Liver (tissue), 9 donors: ENCODE results near the gene RPH3AL. TPM values are rescaled to one million over a fixed set of nuclear protein-coding genes. Genes with fewer than 3 reads are reported as not detected.

Experiments used
- DNase-seq: peaks from one replicate; pipeline ENCODE4 v3.0.0-alpha.2; 2017; ENCODE audit warnings: low spot score
- H3K27ac ChIP-seq, 2 donors: one replicate each; pipeline ENCODE4 v1.7.0; 2013; ENCODE audit warnings: inconsistent platforms in 2 of 2, low read length in 2 of 2, control low read depth in 1 of 2, low read depth in 1 of 2, mild to moderate bottlenecking in 1 of 2
- H3K27me3 ChIP-seq, 4 donors: one replicate each; pipeline versions ENCODE4 v1.6.1 to v1.7.0; 2013; ENCODE audit warnings: low read length in 3 of 4, inconsistent platforms in 1 of 4, mild to moderate bottlenecking in 1 of 4, moderate library complexity in 1 of 4; ENCODE audit not compliant: control insufficient read depth in 4 of 4, insufficient read depth in 4 of 4
- H3K36me3 ChIP-seq, 4 donors: one replicate each; pipeline versions ENCODE4 v1.6.1 to v1.7.0; 2013; ENCODE audit warnings: low read length in 3 of 4, mild to moderate bottlenecking in 3 of 4, low read depth in 1 of 4, moderate library complexity in 1 of 4; ENCODE audit not compliant: control insufficient read depth in 4 of 4, insufficient read depth in 3 of 4
- H3K4me1 ChIP-seq, 4 donors: one replicate each; pipeline versions ENCODE4 v1.6.1 to v1.7.0; 2013; ENCODE audit warnings: low read length in 3 of 4, mild to moderate bottlenecking in 3 of 4, moderate library complexity in 1 of 4; ENCODE audit not compliant: control insufficient read depth in 4 of 4, insufficient read depth in 4 of 4
- H3K4me3 ChIP-seq, 3 donors: one replicate each; pipeline versions ENCODE4 v1.6.1 to v1.7.0; 2013; ENCODE audit warnings: low read length in 3 of 3, control low read depth in 1 of 3, low read depth in 1 of 3, mild to moderate bottlenecking in 1 of 3
- H3K9ac ChIP-seq, 2 donors: one replicate each; pipeline ENCODE4 v1.7.0; 2013; ENCODE audit warnings: low read length in 2 of 2, mild to moderate bottlenecking in 2 of 2, moderate library complexity in 2 of 2, control low read depth in 1 of 2, low read depth in 1 of 2
- H3K9me3 ChIP-seq, 4 donors: one replicate each; pipeline versions ENCODE4 v1.6.1 to v1.7.0; 2013; ENCODE audit warnings: low read length in 3 of 4; ENCODE audit not compliant: control insufficient read depth in 4 of 4
- CTCF ChIP-seq: fragments of 150-350 bp; IDR thresholded peaks from 2 replicates; pipeline ENCODE4 v1.5.1; 2017; ENCODE audit warnings: improper control_type of control experiment, low read depth, low read length; ENCODE audit not compliant: missing input control
- EGR1 ChIP-seq, 2 donors: IDR thresholded peaks; 2 replicates each; pipeline ENCODE4 v1.6.1; 2016 to 2018; ENCODE audit warnings: antibody characterized with exemption in 2 of 2, low read depth in 2 of 2
- FOXA1 ChIP-seq: IDR thresholded peaks from 2 replicates; pipeline ENCODE4 v1.6.1; 2016; ENCODE audit warnings: antibody characterized with exemption
- FOXA2 ChIP-seq: IDR thresholded peaks from 2 replicates; pipeline ENCODE4 v1.6.1; 2016; ENCODE audit warnings: antibody characterized with exemption
- GABPA ChIP-seq, 2 donors: IDR thresholded peaks in 1 of 2; conservative IDR thresholded peaks in 1 of 2; 2 replicates each; pipeline ENCODE4 v1.6.1; 2016; ENCODE audit warnings: antibody characterized with exemption in 2 of 2, mild to moderate bottlenecking in 1 of 2, moderate library complexity in 1 of 2
- HNF4A ChIP-seq, 2 donors: conservative IDR thresholded peaks; 2 replicates each; pipeline ENCODE4 v1.6.1; 2016; ENCODE audit warnings: antibody characterized with exemption in 2 of 2, mild to moderate bottlenecking in 2 of 2
- HNF4G ChIP-seq: IDR thresholded peaks from 2 replicates; pipeline ENCODE4 v1.6.1; 2016; ENCODE audit warnings: antibody characterized with exemption
- JUND ChIP-seq, 2 donors: IDR thresholded peaks; 2 replicates each; pipeline ENCODE4 v1.6.1; 2016; ENCODE audit warnings: antibody characterized with exemption in 2 of 2
- NR2F2 ChIP-seq: IDR thresholded peaks from 2 replicates; pipeline ENCODE4 v1.6.1; 2016; ENCODE audit warnings: antibody characterized with exemption
- RAD21 ChIP-seq, 2 donors: IDR thresholded peaks; 2 replicates each; pipeline ENCODE4 v1.6.1; 2016; ENCODE audit warnings: antibody characterized with exemption in 2 of 2, mild to moderate bottlenecking in 2 of 2
- REST ChIP-seq: IDR thresholded peaks from 2 replicates; pipeline ENCODE4 v1.6.1; 2016; ENCODE audit warnings: antibody characterized with exemption, mild to moderate bottlenecking
- RXRA ChIP-seq, 2 donors: IDR thresholded peaks; 2 replicates each; pipeline ENCODE4 v1.6.1; 2017 to 2018; ENCODE audit warnings: antibody characterized with exemption in 2 of 2, mild to moderate bottlenecking in 1 of 2
- SP1 ChIP-seq: IDR thresholded peaks from 2 replicates; pipeline ENCODE4 v1.6.1; 2018; ENCODE audit warnings: antibody characterized with exemption, mild to moderate bottlenecking
- YY1 ChIP-seq: IDR thresholded peaks from 2 replicates; pipeline ENCODE4 v1.6.1; 2016; ENCODE audit warnings: antibody characterized with exemption, mild to moderate bottlenecking
- whole genome bisulfite sequencing: extraction: QIAGEN DNeasy Blood & Tissue Kit; methylation state at CpG from one replicate; pipeline ENCODE4 v1.1.7; 2013; 5-methylcytosine and 5-hydroxymethylcytosine counted together
- polyA plus RNA-seq, 2 donors: library from polyadenylated mRNA; stranded (reverse) in 1 of 2; unstranded in 1 of 2; fragments of 200-250 nt in 1 of 2; fragments of >200 nt in 1 of 2; fragmentation: Nextera tagmentation in 1 of 2; extraction: Ambion mirVana in 1 of 2; gene quantifications; one replicate each; pipeline versions ENCODE4 v1.2.1 to v1.2.3, GENCODE V29; 2013 to 2015
- total RNA-seq, 2 donors: library from RNA; depleted of rRNA; stranded (reverse); fragments of >200 nt; gene quantifications; one replicate each; pipeline ENCODE4 v1.2.3, GENCODE V29; 2014
- TF ChIP-seq, protein P1 (sequence below): IDR thresholded peaks from 2 replicates; pipeline ENCODE4 v1.6.1; 2016; ENCODE audit warnings: antibody characterized with exemption
- TF ChIP-seq, protein P2 (sequence below): IDR thresholded peaks from 2 replicates; pipeline ENCODE4 v1.6.1; 2016; ENCODE audit warnings: antibody characterized with exemption
- donor health status: healthy.
- donor health status: healthy.
- donor health status: healthy.
- donor health status: healthy.
- donor health status: healthy.

Gene RPH3AL
- total and polyA plus RNA-seq, 4 donors = 8.5 to 52.5 (median 13.9) TPM

GRCh38 chr17:269616-270514 is 82.7 kb downstream of the RPH3AL start:
- H3K9ac ChIP-seq = no peak overlapping the region
- no peak overlapping the region for H3K27ac ChIP-seq
- peaks cover 0 to 6% (median 3%) of the 10 kb centered on the region in 4 donors for H3K36me3 ChIP-seq
- no peaks in the 10 kb centered on the region for H3K4me1 ChIP-seq
- no peak overlapping the region for H3K4me3 ChIP-seq
- 94% methylated on average over 27 of the region's 27 CpGs for WGBS
- H3K27me3 ChIP-seq = no peaks in the 10 kb centered on the region
- DNase-seq = no peak
- no peaks in the 10 kb centered on the region for H3K9me3 ChIP-seq
- TF ChIP-seq FOXA1 = no peak
- no peak for TF ChIP-seq GABPA (IDR thresholded peaks at IDR 0.05 in 1 of 2, conservative IDR thresholded peaks at IDR 0.05 in 1 of 2)
- TF ChIP-seq RAD21 (IDR thresholded peaks at IDR 0.05) = no peak
- TF ChIP-seq NR2F2 = no peak
- no peak for TF ChIP-seq CTCF
- no peak for TF ChIP-seq FOXA2
- TF ChIP-seq, protein P1, sequence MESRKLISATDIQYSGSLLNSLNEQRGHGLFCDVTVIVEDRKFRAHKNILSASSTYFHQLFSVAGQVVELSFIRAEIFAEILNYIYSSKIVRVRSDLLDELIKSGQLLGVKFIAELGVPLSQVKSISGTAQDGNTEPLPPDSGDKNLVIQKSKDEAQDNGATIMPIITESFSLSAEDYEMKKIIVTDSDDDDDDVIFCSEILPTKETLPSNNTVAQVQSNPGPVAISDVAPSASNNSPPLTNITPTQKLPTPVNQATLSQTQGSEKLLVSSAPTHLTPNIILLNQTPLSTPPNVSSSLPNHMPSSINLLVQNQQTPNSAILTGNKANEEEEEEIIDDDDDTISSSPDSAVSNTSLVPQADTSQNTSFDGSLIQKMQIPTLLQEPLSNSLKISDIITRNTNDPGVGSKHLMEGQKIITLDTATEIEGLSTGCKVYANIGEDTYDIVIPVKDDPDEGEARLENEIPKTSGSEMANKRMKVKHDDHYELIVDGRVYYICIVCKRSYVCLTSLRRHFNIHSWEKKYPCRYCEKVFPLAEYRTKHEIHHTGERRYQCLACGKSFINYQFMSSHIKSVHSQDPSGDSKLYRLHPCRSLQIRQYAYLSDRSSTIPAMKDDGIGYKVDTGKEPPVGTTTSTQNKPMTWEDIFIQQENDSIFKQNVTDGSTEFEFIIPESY = no peak
- TF ChIP-seq JUND (IDR thresholded peaks at IDR 0.05) = no peak
- no peak for TF ChIP-seq YY1
- no peak for TF ChIP-seq HNF4G
- no peak for TF ChIP-seq REST

- no peak for DNase-seq
- 83% methylated on average over 31 of the region's 31 CpGs for WGBS
- no peaks in the 10 kb centered on the region for H3K4me1 ChIP-seq
- H3K36me3 ChIP-seq = peaks cover 0 to 13% (median 5%) of the 10 kb centered on the region in 4 donors
- H3K27me3 ChIP-seq = no peaks in the 10 kb centered on the region
- H3K27ac ChIP-seq = no peak overlapping the region
- H3K4me3 ChIP-seq = no peak overlapping the region
- H3K9me3 ChIP-seq = no peaks in the 10 kb centered on the region
- H3K9ac ChIP-seq = no peak overlapping the region
- TF ChIP-seq SP1 = no peak
- no peak for TF ChIP-seq HNF4A (conservative IDR thresholded peaks at IDR 0.05)
- no peak for TF ChIP-seq CTCF
- TF ChIP-seq FOXA1 = no peak
- TF ChIP-seq, protein P1 = no peak
- no peak for TF ChIP-seq EGR1 (IDR thresholded peaks at IDR 0.05; ENCODE audit: low read depth in 2 of 2)
- no peak for TF ChIP-seq HNF4G
- TF ChIP-seq RXRA (IDR thresholded peaks at IDR 0.05) = no peak
- TF ChIP-seq FOXA2 = no peak
- no peak for TF ChIP-seq GABPA (IDR thresholded peaks at IDR 0.05 in 1 of 2, conservative IDR thresholded peaks at IDR 0.05 in 1 of 2)
- TF ChIP-seq, protein P2, sequence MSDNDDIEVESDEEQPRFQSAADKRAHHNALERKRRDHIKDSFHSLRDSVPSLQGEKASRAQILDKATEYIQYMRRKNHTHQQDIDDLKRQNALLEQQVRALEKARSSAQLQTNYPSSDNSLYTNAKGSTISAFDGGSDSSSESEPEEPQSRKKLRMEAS = no peak
- no peak for TF ChIP-seq RAD21 (IDR thresholded peaks at IDR 0.05)
Measured at GRCh38 chr17:266701-267667, 85.6 kb downstream of the RPH3AL start.
